ENCODE results near the gene AKAP13. TPM values are rescaled to one million over a fixed set of nuclear protein-coding genes. Genes with fewer than 3 reads are reported as not detected.

The AKAP13 gene
- total RNA-seq, 6 donors from 2014 or later, result 329 to 1,278 (median 748) TPM

GRCh38 chr15:85463976-85464375 lies 83.6 kb downstream of the AKAP13 start:
- H3K9me3 ChIP-seq, result no peaks in the 10 kb centered on the region
- H3K27ac ChIP-seq, result no peak overlapping the region
- no peak overlapping the region for H3K4me3 ChIP-seq
- DNase-seq (no peak), ATAC-seq (ENCODE audit: low FRiP score in 2 of 2) (no peak)
- H3K27me3 ChIP-seq, result no peaks in the 10 kb centered on the region
- H3K4me1 ChIP-seq, result peaks cover 3 to 22% (median 8%) of the 10 kb centered on the region in 4 donors
- no peak for TF ChIP-seq POLR2A (IDR thresholded peaks at IDR 0.05)
- no peak for TF ChIP-seq POLR2AphosphoS5 (IDR thresholded peaks at IDR 0.05)
- TF ChIP-seq CTCF (IDR thresholded peaks at IDR 0.05), result no peak
- no peak for TF ChIP-seq EP300 (IDR thresholded peaks at IDR 0.05)
- no peaks in the 10 kb centered on the region for H3K36me3 ChIP-seq
- 49 to 52% methylated on average over 6 of the region's 6 CpGs for WGBS, 2 donors

- Histone ChIP-seq H3K4me1 (peaks cover 3 to 22% (median 8%) of the 10 kb centered on the region in 4 donors), H3K9me3 (no peaks in the 10 kb centered on the region), H3K27ac (no peak overlapping the region), H3K4me3 (no peak overlapping the region), H3K27me3 (no peaks in the 10 kb centered on the region), H3K36me3 (no peaks in the 10 kb centered on the region)
- WGBS, 2 donors, result 84 to 88% methylated on average over 3 of the region's 3 CpGs
- no peak for ATAC-seq (ENCODE audit: low FRiP score in 2 of 2)
- TF ChIP-seq POLR2A (IDR thresholded peaks at IDR 0.05) (no peak), EP300 (IDR thresholded peaks at IDR 0.05) (no peak), POLR2AphosphoS5 (IDR thresholded peaks at IDR 0.05) (no peak), CTCF (IDR thresholded peaks at IDR 0.05) (no peak)
- DNase-seq, result no peak
These were observed 84.1 kb downstream of the AKAP13 start for GRCh38 chr15:85464471-85464870.

GRCh38 chr15:85470563-85471271 lies 90.3 kb downstream of the AKAP13 start:
- DNase-seq (no peak), ATAC-seq (ENCODE audit: low FRiP score in 2 of 2) (no peak)
- TF ChIP-seq EP300 (IDR thresholded peaks at IDR 0.05), result no peak
- Histone ChIP-seq H3K4me1 (peaks cover 5 to 18% (median 7%) of the 10 kb centered on the region in 4 donors), H3K36me3 (no peaks in the 10 kb centered on the region), H3K9me3 (no peaks in the 10 kb centered on the region), H3K4me3 (no peak overlapping the region), H3K27ac (no peak overlapping the region), H3K27me3 (no peaks in the 10 kb centered on the region)
- WGBS, 2 donors, result 86 to 87% methylated on average over 8 of the region's 8 CpGs

- ATAC-seq (ENCODE audit: low FRiP score in 2 of 2), result no peak
- H3K36me3 ChIP-seq, result no peaks in the 10 kb centered on the region
- WGBS, 2 donors, result 90 to 93% methylated on average over 2 of the region's 2 CpGs
- TF ChIP-seq POLR2A (IDR thresholded peaks at IDR 0.05) (no peak), POLR2AphosphoS5 (IDR thresholded peaks at IDR 0.05) (no peak)
- no peaks in the 10 kb centered on the region for H3K9me3 ChIP-seq
- no peak overlapping the region for H3K4me3 ChIP-seq
- H3K4me1 ChIP-seq, result peaks cover 6 to 23% (median 8%) of the 10 kb centered on the region in 4 donors
- no peaks in the 10 kb centered on the region for H3K27me3 ChIP-seq
- no peak overlapping the region for H3K27ac ChIP-seq
- no peak for DNase-seq
These were observed 91.9 kb downstream of the AKAP13 start for GRCh38 chr15:85472349-85472748.

GRCh38 chr15:85473455-85473854 lies 93.1 kb downstream of the AKAP13 start:
- Histone ChIP-seq H3K9me3 (no peaks in the 10 kb centered on the region), H3K27me3 (no peaks in the 10 kb centered on the region), H3K4me3 (no peak overlapping the region), H3K36me3 (no peaks in the 10 kb centered on the region), H3K4me1 (peaks cover 11 to 23% (median 16%) of the 10 kb centered on the region in 4 donors), H3K27ac (no peak overlapping the region)
- WGBS, 2 donors, result 61 to 63% methylated on average over 3 of the region's 3 CpGs
- ATAC-seq (ENCODE audit: low FRiP score in 2 of 2) (no peak), DNase-seq (no peak)
- TF ChIP-seq EP300 (IDR thresholded peaks at IDR 0.05), result no peak
- TF ChIP-seq CTCF (IDR thresholded peaks at IDR 0.05), result no peak
- no peak for TF ChIP-seq POLR2AphosphoS5 (IDR thresholded peaks at IDR 0.05)
- no peak for TF ChIP-seq POLR2A (IDR thresholded peaks at IDR 0.05)
